ENCODE measurements around the gene PRR5L. TPM values are rescaled to one million over a fixed set of nuclear protein-coding genes. Genes with fewer than 3 reads are reported as not detected.

The PRR5L gene
- total and polyA plus RNA-seq, 2 experiments from 2014 or later: 3.1 to 8.9 TPM

DNA sequence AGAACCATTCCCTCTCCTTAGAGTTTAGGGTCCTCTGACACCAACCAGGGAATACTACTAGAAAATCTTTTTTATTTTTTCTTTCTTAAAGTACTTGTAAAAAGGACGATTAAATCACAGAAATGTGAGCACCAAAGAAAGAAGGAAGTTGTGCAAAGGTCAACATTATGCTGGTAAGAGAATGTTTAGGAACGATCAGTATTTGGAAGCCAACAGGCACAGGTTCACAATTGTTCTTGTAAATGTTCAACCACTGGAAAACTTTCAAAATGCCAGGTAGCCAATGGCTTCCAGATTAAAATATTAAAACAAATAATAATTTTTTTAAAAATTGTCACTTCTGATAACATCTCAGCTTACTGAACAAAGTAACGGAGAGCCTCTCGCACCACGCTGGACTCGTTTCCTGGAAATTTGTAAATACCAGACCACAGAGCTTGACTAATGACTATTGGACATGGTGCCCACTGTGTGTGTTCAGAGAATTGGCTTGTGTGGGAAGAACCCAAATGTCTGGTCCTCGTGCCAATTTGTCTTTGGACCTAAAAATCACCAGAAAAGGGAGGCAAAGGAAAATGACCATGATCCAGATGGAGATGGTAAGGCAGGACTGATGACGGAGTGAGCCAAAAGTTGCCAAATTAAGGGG, 27.6 kb upstream of the PRR5L start:
- Histone ChIP-seq H3K79me2 (replicated peaks; ENCODE audit: insufficient read depth) (no peaks in the 10 kb centered on the region), H4K20me1 (replicated peaks; ENCODE audit: insufficient read depth) (no peaks in the 10 kb centered on the region)

More for the DNA sequence above, 27.6 kb upstream of the PRR5L start:
- H3K4me3 Mint-ChIP-seq: no peak overlapping the region
- Histone ChIP-seq H3K36me3 (ENCODE audit: insufficient read depth) (no peaks in the 10 kb centered on the region), H3K4me3 (no peak overlapping the region), H3K9me2 (ENCODE audit: insufficient read depth) (no peaks in the 10 kb centered on the region), H2AFZ (no peak overlapping the region), H3K4me1 (ENCODE audit: insufficient read depth) (no peaks in the 10 kb centered on the region), H3K27ac (ENCODE audit: low read depth) (no peak overlapping the region), H3F3A (replicated peaks; ENCODE audit: low read depth) (no peaks in the 10 kb centered on the region), H3K27me3 (ENCODE audit: insufficient read depth) (no peaks in the 10 kb centered on the region), H3K4me2 (no peak overlapping the region)
- H3K36me3 Mint-ChIP-seq (ENCODE audit: low read depth): peaks cover 6% of the 10 kb centered on the region
- DNase-seq (ENCODE audit: low spot score) (no peak), ATAC-seq (no peak)
- TF ChIP-seq NANOG (IDR thresholded peaks at IDR 0.05; ENCODE audit: borderline replicate concordance) (no peak), EZH2phosphoT487 (IDR thresholded peaks at IDR 0.05; ENCODE audit: unreplicated experiment) (no peak), CREB1 (CRISPR knock-in tag; IDR thresholded peaks at IDR 0.05; ENCODE audit: low read depth) (no peak), JUNB (IDR thresholded peaks at IDR 0.05; ENCODE audit: unreplicated experiment) (no peak), EZH2 (IDR thresholded peaks at IDR 0.05; ENCODE audit: low read depth, unreplicated experiment) (no peak), STAT1 (IDR thresholded peaks at IDR 0.05; ENCODE audit: unreplicated experiment) (no peak), ZNF331 (CRISPR knock-in tag; IDR thresholded peaks at IDR 0.05; ENCODE audit: low read depth) (no peak), POLR2AphosphoS5 (IDR thresholded peaks at IDR 0.05; ENCODE audit: low read depth) (no peak), ZNF114 (CRISPR knock-in tag; IDR thresholded peaks at IDR 0.05) (no peak)
- TF ChIP-seq, protein P1, sequence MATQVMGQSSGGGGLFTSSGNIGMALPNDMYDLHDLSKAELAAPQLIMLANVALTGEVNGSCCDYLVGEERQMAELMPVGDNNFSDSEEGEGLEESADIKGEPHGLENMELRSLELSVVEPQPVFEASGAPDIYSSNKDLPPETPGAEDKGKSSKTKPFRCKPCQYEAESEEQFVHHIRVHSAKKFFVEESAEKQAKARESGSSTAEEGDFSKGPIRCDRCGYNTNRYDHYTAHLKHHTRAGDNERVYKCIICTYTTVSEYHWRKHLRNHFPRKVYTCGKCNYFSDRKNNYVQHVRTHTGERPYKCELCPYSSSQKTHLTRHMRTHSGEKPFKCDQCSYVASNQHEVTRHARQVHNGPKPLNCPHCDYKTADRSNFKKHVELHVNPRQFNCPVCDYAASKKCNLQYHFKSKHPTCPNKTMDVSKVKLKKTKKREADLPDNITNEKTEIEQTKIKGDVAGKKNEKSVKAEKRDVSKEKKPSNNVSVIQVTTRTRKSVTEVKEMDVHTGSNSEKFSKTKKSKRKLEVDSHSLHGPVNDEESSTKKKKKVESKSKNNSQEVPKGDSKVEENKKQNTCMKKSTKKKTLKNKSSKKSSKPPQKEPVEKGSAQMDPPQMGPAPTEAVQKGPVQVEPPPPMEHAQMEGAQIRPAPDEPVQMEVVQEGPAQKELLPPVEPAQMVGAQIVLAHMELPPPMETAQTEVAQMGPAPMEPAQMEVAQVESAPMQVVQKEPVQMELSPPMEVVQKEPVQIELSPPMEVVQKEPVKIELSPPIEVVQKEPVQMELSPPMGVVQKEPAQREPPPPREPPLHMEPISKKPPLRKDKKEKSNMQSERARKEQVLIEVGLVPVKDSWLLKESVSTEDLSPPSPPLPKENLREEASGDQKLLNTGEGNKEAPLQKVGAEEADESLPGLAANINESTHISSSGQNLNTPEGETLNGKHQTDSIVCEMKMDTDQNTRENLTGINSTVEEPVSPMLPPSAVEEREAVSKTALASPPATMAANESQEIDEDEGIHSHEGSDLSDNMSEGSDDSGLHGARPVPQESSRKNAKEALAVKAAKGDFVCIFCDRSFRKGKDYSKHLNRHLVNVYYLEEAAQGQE (IDR thresholded peaks at IDR 0.05; ENCODE audit: unreplicated experiment): no peak
- TF ChIP-seq, protein P2, sequence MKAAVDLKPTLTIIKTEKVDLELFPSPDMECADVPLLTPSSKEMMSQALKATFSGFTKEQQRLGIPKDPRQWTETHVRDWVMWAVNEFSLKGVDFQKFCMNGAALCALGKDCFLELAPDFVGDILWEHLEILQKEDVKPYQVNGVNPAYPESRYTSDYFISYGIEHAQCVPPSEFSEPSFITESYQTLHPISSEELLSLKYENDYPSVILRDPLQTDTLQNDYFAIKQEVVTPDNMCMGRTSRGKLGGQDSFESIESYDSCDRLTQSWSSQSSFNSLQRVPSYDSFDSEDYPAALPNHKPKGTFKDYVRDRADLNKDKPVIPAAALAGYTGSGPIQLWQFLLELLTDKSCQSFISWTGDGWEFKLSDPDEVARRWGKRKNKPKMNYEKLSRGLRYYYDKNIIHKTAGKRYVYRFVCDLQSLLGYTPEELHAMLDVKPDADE (IDR thresholded peaks at IDR 0.05): no peak
- TF ChIP-seq, protein P3, sequence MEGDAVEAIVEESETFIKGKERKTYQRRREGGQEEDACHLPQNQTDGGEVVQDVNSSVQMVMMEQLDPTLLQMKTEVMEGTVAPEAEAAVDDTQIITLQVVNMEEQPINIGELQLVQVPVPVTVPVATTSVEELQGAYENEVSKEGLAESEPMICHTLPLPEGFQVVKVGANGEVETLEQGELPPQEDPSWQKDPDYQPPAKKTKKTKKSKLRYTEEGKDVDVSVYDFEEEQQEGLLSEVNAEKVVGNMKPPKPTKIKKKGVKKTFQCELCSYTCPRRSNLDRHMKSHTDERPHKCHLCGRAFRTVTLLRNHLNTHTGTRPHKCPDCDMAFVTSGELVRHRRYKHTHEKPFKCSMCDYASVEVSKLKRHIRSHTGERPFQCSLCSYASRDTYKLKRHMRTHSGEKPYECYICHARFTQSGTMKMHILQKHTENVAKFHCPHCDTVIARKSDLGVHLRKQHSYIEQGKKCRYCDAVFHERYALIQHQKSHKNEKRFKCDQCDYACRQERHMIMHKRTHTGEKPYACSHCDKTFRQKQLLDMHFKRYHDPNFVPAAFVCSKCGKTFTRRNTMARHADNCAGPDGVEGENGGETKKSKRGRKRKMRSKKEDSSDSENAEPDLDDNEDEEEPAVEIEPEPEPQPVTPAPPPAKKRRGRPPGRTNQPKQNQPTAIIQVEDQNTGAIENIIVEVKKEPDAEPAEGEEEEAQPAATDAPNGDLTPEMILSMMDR (conservative IDR thresholded peaks at IDR 0.05; ENCODE audit: low read depth in 2 of 2): no peak
- TF ChIP-seq, protein P4, sequence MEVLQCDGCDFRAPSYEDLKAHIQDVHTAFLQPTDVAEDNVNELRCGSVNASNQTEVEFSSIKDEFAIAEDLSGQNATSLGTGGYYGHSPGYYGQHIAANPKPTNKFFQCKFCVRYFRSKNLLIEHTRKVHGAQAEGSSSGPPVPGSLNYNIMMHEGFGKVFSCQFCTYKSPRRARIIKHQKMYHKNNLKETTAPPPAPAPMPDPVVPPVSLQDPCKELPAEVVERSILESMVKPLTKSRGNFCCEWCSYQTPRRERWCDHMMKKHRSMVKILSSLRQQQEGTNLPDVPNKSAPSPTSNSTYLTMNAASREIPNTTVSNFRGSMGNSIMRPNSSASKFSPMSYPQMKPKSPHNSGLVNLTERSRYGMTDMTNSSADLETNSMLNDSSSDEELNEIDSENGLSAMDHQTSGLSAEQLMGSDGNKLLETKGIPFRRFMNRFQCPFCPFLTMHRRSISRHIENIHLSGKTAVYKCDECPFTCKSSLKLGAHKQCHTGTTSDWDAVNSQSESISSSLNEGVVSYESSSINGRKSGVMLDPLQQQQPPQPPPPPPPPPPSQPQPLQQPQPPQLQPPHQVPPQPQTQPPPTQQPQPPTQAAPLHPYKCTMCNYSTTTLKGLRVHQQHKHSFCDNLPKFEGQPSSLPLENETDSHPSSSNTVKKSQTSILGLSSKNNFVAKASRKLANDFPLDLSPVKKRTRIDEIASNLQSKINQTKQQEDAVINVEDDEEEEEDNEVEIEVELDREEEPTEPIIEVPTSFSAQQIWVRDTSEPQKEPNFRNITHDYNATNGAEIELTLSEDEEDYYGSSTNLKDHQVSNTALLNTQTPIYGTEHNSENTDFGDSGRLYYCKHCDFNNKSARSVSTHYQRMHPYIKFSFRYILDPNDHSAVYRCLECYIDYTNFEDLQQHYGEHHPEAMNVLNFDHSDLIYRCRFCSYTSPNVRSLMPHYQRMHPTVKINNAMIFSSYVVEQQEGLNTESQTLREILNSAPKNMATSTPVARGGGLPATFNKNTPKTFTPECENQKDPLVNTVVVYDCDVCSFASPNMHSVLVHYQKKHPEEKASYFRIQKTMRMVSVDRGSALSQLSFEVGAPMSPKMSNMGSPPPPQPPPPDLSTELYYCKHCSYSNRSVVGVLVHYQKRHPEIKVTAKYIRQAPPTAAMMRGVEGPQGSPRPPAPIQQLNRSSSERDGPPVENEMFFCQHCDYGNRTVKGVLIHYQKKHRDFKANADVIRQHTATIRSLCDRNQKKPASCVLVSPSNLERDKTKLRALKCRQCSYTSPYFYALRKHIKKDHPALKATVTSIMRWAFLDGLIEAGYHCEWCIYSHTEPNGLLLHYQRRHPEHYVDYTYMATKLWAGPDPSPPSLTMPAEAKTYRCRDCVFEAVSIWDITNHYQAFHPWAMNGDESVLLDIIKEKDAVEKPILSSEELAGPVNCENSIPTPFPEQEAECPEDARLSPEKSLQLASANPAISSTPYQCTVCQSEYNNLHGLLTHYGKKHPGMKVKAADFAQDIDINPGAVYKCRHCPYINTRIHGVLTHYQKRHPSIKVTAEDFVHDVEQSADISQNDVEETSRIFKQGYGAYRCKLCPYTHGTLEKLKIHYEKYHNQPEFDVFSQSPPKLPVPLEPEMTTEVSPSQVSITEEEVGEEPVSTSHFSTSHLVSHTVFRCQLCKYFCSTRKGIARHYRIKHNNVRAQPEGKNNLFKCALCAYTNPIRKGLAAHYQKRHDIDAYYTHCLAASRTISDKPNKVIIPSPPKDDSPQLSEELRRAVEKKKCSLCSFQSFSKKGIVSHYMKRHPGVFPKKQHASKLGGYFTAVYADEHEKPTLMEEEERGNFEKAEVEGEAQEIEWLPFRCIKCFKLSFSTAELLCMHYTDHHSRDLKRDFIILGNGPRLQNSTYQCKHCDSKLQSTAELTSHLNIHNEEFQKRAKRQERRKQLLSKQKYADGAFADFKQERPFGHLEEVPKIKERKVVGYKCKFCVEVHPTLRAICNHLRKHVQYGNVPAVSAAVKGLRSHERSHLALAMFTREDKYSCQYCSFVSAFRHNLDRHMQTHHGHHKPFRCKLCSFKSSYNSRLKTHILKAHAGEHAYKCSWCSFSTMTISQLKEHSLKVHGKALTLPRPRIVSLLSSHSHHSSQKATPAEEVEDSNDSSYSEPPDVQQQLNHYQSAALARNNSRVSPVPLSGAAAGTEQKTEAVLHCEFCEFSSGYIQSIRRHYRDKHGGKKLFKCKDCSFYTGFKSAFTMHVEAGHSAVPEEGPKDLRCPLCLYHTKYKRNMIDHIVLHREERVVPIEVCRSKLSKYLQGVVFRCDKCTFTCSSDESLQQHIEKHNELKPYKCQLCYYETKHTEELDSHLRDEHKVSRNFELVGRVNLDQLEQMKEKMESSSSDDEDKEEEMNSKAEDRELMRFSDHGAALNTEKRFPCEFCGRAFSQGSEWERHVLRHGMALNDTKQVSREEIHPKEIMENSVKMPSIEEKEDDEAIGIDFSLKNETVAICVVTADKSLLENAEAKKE (CRISPR knock-in tag; IDR thresholded peaks at IDR 0.05): no peak
- H3K4me1 Mint-ChIP-seq: peaks cover 9% of the 10 kb centered on the region; the same call in 2 of the 3 replicates
- H3K27me3 Mint-ChIP-seq (ENCODE audit: insufficient read depth, low read depth, poor library complexity): peaks cover 6% of the 10 kb centered on the region
- H3K9me3 Mint-ChIP-seq: no peaks in the 10 kb centered on the region
- H3K27ac Mint-ChIP-seq: no peak overlapping the region

Measured in GM23338 (cell line).